Neural progenitor cell (in vitro differentiated cells): ENCODE measurements around the gene KCNAB1.

Experiments
- EZH2 ChIP-seq: fragments of 200-600 bp; sonication (generic); IDR thresholded peaks from 2 replicates; pipeline ENCODE4 v1.6.1; 2017; ENCODE audit warnings: antibody characterized with exemption, mild to moderate bottlenecking, moderate library complexity
- EZH2phosphoT487 ChIP-seq: fragments of 200-600 bp; sonication (generic); IDR thresholded peaks from 2 replicates; pipeline ENCODE4 v1.6.1; 2017; ENCODE audit warnings: antibody characterized with exemption
- TF ChIP-seq, protein P1 (sequence below): fragments of 200-600 bp; sonication (generic); IDR thresholded peaks from 2 replicates; pipeline ENCODE4 v1.5.1; 2017; ENCODE audit warnings: antibody characterized with exemption, mild to moderate bottlenecking

- TF ChIP-seq, protein P1, sequence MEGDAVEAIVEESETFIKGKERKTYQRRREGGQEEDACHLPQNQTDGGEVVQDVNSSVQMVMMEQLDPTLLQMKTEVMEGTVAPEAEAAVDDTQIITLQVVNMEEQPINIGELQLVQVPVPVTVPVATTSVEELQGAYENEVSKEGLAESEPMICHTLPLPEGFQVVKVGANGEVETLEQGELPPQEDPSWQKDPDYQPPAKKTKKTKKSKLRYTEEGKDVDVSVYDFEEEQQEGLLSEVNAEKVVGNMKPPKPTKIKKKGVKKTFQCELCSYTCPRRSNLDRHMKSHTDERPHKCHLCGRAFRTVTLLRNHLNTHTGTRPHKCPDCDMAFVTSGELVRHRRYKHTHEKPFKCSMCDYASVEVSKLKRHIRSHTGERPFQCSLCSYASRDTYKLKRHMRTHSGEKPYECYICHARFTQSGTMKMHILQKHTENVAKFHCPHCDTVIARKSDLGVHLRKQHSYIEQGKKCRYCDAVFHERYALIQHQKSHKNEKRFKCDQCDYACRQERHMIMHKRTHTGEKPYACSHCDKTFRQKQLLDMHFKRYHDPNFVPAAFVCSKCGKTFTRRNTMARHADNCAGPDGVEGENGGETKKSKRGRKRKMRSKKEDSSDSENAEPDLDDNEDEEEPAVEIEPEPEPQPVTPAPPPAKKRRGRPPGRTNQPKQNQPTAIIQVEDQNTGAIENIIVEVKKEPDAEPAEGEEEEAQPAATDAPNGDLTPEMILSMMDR: no peak
- TF ChIP-seq EZH2: no peak
- no peak for TF ChIP-seq EZH2phosphoT487
Observed at GRCh38 chr3:156233876-156234275, 113.5 kb downstream of the KCNAB1 start.
